Measurements from ENCODE around the gene SMIM23. TPM values are rescaled to one million over a fixed set of nuclear protein-coding genes. Genes with fewer than 3 reads are reported as not detected.

SMIM23 gene
- not detected for total RNA-seq

DNA sequence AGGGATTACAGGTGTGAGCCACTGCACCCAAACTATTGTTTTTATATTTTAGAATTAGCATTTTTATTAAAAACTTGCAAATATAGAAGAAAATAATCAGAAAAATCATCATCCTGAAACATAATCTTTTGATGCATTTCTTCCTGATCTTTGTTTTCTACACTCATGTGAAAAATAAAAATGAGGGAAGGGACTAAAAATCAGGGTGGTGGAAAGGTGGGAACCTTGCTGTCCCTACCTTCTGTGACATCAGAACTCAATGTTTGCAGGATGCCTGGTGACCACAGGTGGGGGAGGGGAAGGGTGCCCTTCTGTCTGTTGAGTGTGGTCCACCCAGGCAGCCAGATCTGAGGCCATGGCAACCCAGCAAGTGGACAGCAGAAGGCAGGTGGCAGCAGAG is at the start of gene SMIM23:
SMIM23 (plus strand) TSS at position 301 of the 400 bp plus-strand sequence; CDS start at position 356, 55 bp downstream.
- no peaks in the 10 kb centered on the region for H3K9me3 ChIP-seq
- intact Hi-C loops (cut with DNase I; ENCODE audit: low total_unique reads), result no loop called here
- no peak for TF ChIP-seq POLR2AphosphoS5 (IDR thresholded peaks at IDR 0.05)
- TF ChIP-seq CTCF (IDR thresholded peaks at IDR 0.05), result no peak
- TF ChIP-seq POLR2A (IDR thresholded peaks at IDR 0.05), result no peak

GRCh38 chr5:171736976-171737891 is 48.4 kb upstream of the SMIM23 start:
- no peak overlapping the region for H3K4me3 ChIP-seq
- no peaks in the 10 kb centered on the region for H3K36me3 ChIP-seq
- peak in 1 of 2 donors; percentile 43 for DNase-seq (ENCODE audit: low spot score in 2 of 2)
- H3K27me3 ChIP-seq, result no peaks in the 10 kb centered on the region
- TF ChIP-seq POLR2AphosphoS5 (IDR thresholded peaks at IDR 0.05), result peak in 1 of 3 donors; percentile 63
- TF ChIP-seq POLR2A (IDR thresholded peaks at IDR 0.05), result no peak
- TF ChIP-seq CTCF (IDR thresholded peaks at IDR 0.05), result no peak
- intact Hi-C loops (cut with DNase I; ENCODE audit: low total_unique reads), result no loop called here
- H3K9me3 ChIP-seq, result no peaks in the 10 kb centered on the region
- H3K27ac ChIP-seq, result no peak overlapping the region
- H3K4me1 ChIP-seq, result no peaks in the 10 kb centered on the region

More for the DNA sequence above, at the start of gene SMIM23:
- H3K4me3 ChIP-seq, result no peak within 1 kb of the TSS
- H3K27ac ChIP-seq, result no peak within 1 kb of the TSS
- no peak for DNase-seq (ENCODE audit: low spot score in 2 of 2)
- H3K36me3 ChIP-seq, result no peaks in the 10 kb centered on the region
- H3K4me1 ChIP-seq, result no peaks in the 10 kb centered on the region
- no peaks in the 10 kb centered on the region for H3K27me3 ChIP-seq

- Histone ChIP-seq H3K9me3 (no peaks in the 10 kb centered on the region), H3K4me3 (no peak overlapping the region), H3K36me3 (no peaks in the 10 kb centered on the region), H3K27ac (no peak overlapping the region), H3K4me1 (no peaks in the 10 kb centered on the region), H3K27me3 (no peaks in the 10 kb centered on the region)
- peak in 1 of 2 donors; percentile 42 for DNase-seq (ENCODE audit: low spot score in 2 of 2)
- intact Hi-C loops (cut with DNase I; ENCODE audit: low total_unique reads), result no loop called here
- TF ChIP-seq CTCF (IDR thresholded peaks at IDR 0.05) (no peak), POLR2AphosphoS5 (IDR thresholded peaks at IDR 0.05) (no peak), POLR2A (IDR thresholded peaks at IDR 0.05) (no peak)
Observed at GRCh38 chr5:171738501-171738900, 47.1 kb upstream of the SMIM23 start.

DNA sequence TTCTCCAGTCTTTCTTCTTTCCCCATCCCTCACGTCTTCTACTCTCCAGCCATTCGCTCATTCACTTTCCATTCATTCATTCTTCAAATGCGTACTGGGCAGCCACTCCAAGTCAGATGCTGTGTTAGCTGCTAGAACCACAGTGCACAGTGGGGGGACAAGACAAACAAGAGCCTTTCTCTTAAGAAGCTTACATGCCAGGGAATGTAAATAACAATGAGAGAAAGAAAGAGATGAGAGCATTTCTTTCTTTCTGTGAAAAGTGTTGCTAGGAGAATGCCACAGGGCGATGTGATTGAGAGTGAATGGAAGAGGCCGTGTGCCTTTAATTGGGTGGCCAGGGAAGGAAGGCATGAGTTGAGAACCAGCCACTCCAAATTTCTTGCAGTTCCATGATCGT is 46.3 kb upstream of the SMIM23 start:
- TF ChIP-seq CTCF (IDR thresholded peaks at IDR 0.05), result no peak
- no peak for TF ChIP-seq POLR2AphosphoS5 (IDR thresholded peaks at IDR 0.05)
- TF ChIP-seq POLR2A (IDR thresholded peaks at IDR 0.05), result no peak
- H3K36me3 ChIP-seq, result no peaks in the 10 kb centered on the region
- no peaks in the 10 kb centered on the region for H3K9me3 ChIP-seq
- H3K4me3 ChIP-seq, result no peak overlapping the region
- no peak for DNase-seq (ENCODE audit: low spot score in 2 of 2)
- H3K27ac ChIP-seq, result no peak overlapping the region
- H3K27me3 ChIP-seq, result no peaks in the 10 kb centered on the region
- H3K4me1 ChIP-seq, result no peaks in the 10 kb centered on the region
- intact Hi-C loops (cut with DNase I; ENCODE audit: low total_unique reads), result no loop called here

DNA sequence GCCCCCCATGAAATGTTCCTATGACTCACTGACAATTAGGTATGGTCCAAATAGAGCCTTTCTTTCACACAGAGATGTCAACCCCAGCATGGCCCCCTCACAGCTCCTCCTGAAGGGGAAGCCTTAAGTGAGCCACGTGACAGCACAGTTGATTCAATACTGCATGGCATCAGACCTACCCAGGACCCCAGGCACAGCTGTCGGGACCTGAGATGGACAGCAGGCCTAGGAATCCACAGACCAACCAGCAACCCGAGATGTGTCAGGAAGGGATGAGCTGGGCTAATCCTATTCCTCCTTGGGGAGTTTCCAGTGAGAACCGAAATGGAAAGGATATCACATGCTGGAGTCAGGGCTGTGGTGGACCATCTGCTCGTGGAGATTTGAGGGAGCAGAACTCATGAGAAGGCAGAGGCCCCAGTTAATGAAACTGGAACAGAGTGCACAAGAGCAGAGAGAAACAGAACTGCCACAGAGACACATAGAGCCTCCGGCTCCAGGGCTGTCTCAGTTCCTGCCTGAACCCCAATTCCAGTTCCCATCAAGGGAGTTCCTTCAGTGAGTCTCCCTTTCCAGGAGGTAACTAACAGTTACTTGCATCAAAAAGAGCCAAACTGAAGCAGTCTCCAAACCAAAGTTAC is 42.1 kb upstream of the SMIM23 start:
- TF ChIP-seq POLR2A (IDR thresholded peaks at IDR 0.05), result no peak
- no peak for TF ChIP-seq CTCF (IDR thresholded peaks at IDR 0.05)
- no peak for TF ChIP-seq POLR2AphosphoS5 (IDR thresholded peaks at IDR 0.05)
- intact Hi-C loops (cut with DNase I; ENCODE audit: low total_unique reads), result no loop called here
- H3K36me3 ChIP-seq, result no peaks in the 10 kb centered on the region
- no peak overlapping the region for H3K27ac ChIP-seq
- H3K27me3 ChIP-seq, result no peaks in the 10 kb centered on the region
- no peak overlapping the region for H3K4me3 ChIP-seq
- H3K4me1 ChIP-seq, result no peaks in the 10 kb centered on the region
- H3K9me3 ChIP-seq, result no peaks in the 10 kb centered on the region
- no peak for DNase-seq (ENCODE audit: low spot score in 2 of 2)

All from breast epithelium (tissue), 4 donors.